ENCODE measurements around the gene PDK4. TPM values are rescaled to one million over a fixed set of nuclear protein-coding genes. Genes with fewer than 3 reads are reported as not detected.
A peak's percentile ranks its signal among the peaks of the same experiment; 100 is the strongest.

The PDK4 gene
- total and polyA plus RNA-seq, 11 donors = 45.6 to 4,362 (median 173) TPM

- WGBS, 4 donors = 0 to 80% (median 0%) methylated on average over 1 of the region's 1 CpG
- no peak for ATAC-seq
- intact Hi-C loops (cut with DNase I) = loop anchor here in 2 of 10 donors (5.0 kb wide), 2 partner anchors 40 to 50 kb away; no protein-coding TSS in a partner anchor
Measured at GRCh38 chr7:95632609-95633008, 36.3 kb upstream of the PDK4 start.

GRCh38 chr7:95631527-95631926 lies 35.2 kb upstream of the PDK4 start:
- no peaks in the 10 kb centered on the region for H3K27me3 ChIP-seq
- intact Hi-C loops (cut with DNase I) = loop anchor here in 2 of 10 donors (5.0 kb wide), 2 partner anchors 41 to 51 kb away; no protein-coding TSS in a partner anchor
- H3K4me1 ChIP-seq = peaks cover 0 to 19% (median 9%) of the 10 kb centered on the region in 12 donors
- ATAC-seq = no peak
- WGBS, 4 donors = 69 to 98% (median 71%) methylated on average over 7 of the region's 7 CpGs
- H3K9me3 ChIP-seq = peaks cover 0 to 4% (median 0%) of the 10 kb centered on the region in 12 donors
- H3K27ac ChIP-seq = peak overlapping the region in 5 of 12 donors; percentile 4 to 93 (median 37)
- DNase-seq = no peak
- no peak for TF ChIP-seq CTCF (IDR thresholded peaks at IDR 0.05)
- TF ChIP-seq POLR2A (IDR thresholded peaks at IDR 0.05) = no peak
- H3K36me3 ChIP-seq = no peaks in the 10 kb centered on the region
- H3K4me3 ChIP-seq = no peak overlapping the region

More at GRCh38 chr7:95632609-95633008, 36.3 kb upstream of the PDK4 start:
- Histone ChIP-seq H3K4me3 (no peak overlapping the region), H3K27ac (peak overlapping the region in 3 of 12 donors; percentile 22 to 47 (median 32)), H3K36me3 (no peaks in the 10 kb centered on the region), H3K27me3 (no peaks in the 10 kb centered on the region), H3K9me3 (peaks cover 0 to 4% (median 0%) of the 10 kb centered on the region in 12 donors), H3K4me1 (peaks cover 0 to 19% (median 9%) of the 10 kb centered on the region in 12 donors)
- peak in 1 of 5 donors; percentile 32 for DNase-seq
- TF ChIP-seq POLR2A (IDR thresholded peaks at IDR 0.05) (no peak), CTCF (IDR thresholded peaks at IDR 0.05) (no peak)

GRCh38 chr7:95630702-95631458 lies 34.6 kb upstream of the PDK4 start:
- intact Hi-C loops (cut with DNase I) = loop anchor here in 2 of 10 donors (5.0 kb wide), 2 partner anchors 41 to 51 kb away; no protein-coding TSS in a partner anchor
- Histone ChIP-seq H3K9me3 (peaks cover 0 to 4% (median 0%) of the 10 kb centered on the region in 12 donors), H3K4me3 (no peak overlapping the region), H3K27me3 (no peaks in the 10 kb centered on the region), H3K27ac (peak overlapping the region in 8 of 12 donors; percentile 12 to 93 (median 28)), H3K36me3 (no peaks in the 10 kb centered on the region), H3K4me1 (peaks cover 0 to 19% (median 8%) of the 10 kb centered on the region in 12 donors)
- DNase-seq (no peak), ATAC-seq (peak in 1 of 4 donors; percentile 5)
- TF ChIP-seq POLR2A (IDR thresholded peaks at IDR 0.05) (no peak), CTCF (IDR thresholded peaks at IDR 0.05) (no peak)
- 64 to 86% (median 74%) methylated on average over 6 of the region's 6 CpGs for WGBS, 4 donors

- 22 to 34% (median 24%) methylated on average over 5 of the region's 5 CpGs for WGBS, 4 donors
- peaks cover 0 to 19% (median 8%) of the 10 kb centered on the region in 12 donors for H3K4me1 ChIP-seq
- DNase-seq (peak in 2 of 5 donors; percentile 21 to 35), ATAC-seq (peak; percentile 86 to 96 (median 92))
- H3K27me3 ChIP-seq = no peaks in the 10 kb centered on the region
- H3K4me3 ChIP-seq = no peak overlapping the region
- H3K36me3 ChIP-seq = no peaks in the 10 kb centered on the region
- TF ChIP-seq CTCF (IDR thresholded peaks at IDR 0.05) = peak in 2 of 12 donors; percentile 5 to 31
- TF ChIP-seq POLR2A (IDR thresholded peaks at IDR 0.05) = no peak
- peak overlapping the region; percentile 10 to 93 (median 78) for H3K27ac ChIP-seq
- peaks cover 0 to 4% (median 0%) of the 10 kb centered on the region in 12 donors for H3K9me3 ChIP-seq
- intact Hi-C loops (cut with DNase I) = loop anchor here in 5 of 10 donors (1.0 to 10.0 kb wide), 7 partner anchors 20 to 79 kb away; partner anchors contain the start of gene PDK4 (in 3 of the 5)
Measured at GRCh38 chr7:95628831-95629439, 32.6 kb upstream of the PDK4 start.

Data from heart left ventricle (tissue), 16 donors.